Osteoblast (primary cell): ENCODE data around the gene FBXW10. TPM values are rescaled to one million over a fixed set of nuclear protein-coding genes. Genes with fewer than 3 reads are reported as not detected.
A peak's percentile ranks its signal among the peaks of the same experiment; 100 is the strongest.
"Not testable (repeated sequence)": the region's sequence is repeated elsewhere in the genome, so short reads cannot be mapped to it uniquely, and the experiment has no call there.

Experiments
- DNase-seq: peaks from one replicate; pipeline ENCODE4 v3.0.0; 2011; ENCODE audit warnings: low spot score, mixed read lengths; ENCODE audit not compliant: insufficient read length; ENCODE audit errors: missing footprints
- H2AFZ ChIP-seq: 2 replicates; pipeline ENCODE4 v1.6.0; 2011; ENCODE audit warnings: mild to moderate bottlenecking, low read length
- H3K27ac ChIP-seq: 2 replicates; pipeline ENCODE4 v1.5.1; 2011; ENCODE audit warnings: mild to moderate bottlenecking, low read depth, low read length, moderate library complexity
- H3K27me3 ChIP-seq: 2 replicates; pipeline ENCODE4 v1.6.0; 2012; ENCODE audit warnings: mild to moderate bottlenecking, control low read depth, inconsistent platforms, low read length, moderate library complexity; ENCODE audit not compliant: insufficient read depth
- H3K36me3 ChIP-seq: 2 replicates; pipeline ENCODE4 v1.5.1; 2011; ENCODE audit warnings: mild to moderate bottlenecking, low read length, control low read depth, moderate library complexity; ENCODE audit not compliant: insufficient read depth
- H3K4me1 ChIP-seq: 2 replicates; pipeline ENCODE4 v1.5.1; 2011; ENCODE audit warnings: mild to moderate bottlenecking, low read length, control low read depth, moderate library complexity; ENCODE audit not compliant: insufficient read depth
- H3K4me2 ChIP-seq: 2 replicates; pipeline ENCODE4 v1.6.0; 2011; ENCODE audit warnings: mild to moderate bottlenecking, low read length; ENCODE audit not compliant: insufficient read depth
- H3K4me3 ChIP-seq: fragments of 200-600 bp; sonication (generic); 3 replicates; pipeline ENCODE4 v1.5.1; 2012; ENCODE audit warnings: mild to moderate bottlenecking, low read length, inconsistent platforms; ENCODE audit not compliant: insufficient read depth
- H3K79me2 ChIP-seq: 2 replicates; pipeline ENCODE4 v1.6.0; 2012; ENCODE audit warnings: mild to moderate bottlenecking, low read length, control low read depth, inconsistent platforms; ENCODE audit not compliant: insufficient read depth
- H3K9me3 ChIP-seq: 2 replicates; pipeline ENCODE4 v1.5.1; 2011; ENCODE audit warnings: low read depth, low read length, control low read depth
- H4K20me1 ChIP-seq: 2 replicates; pipeline ENCODE4 v1.6.0; 2012; ENCODE audit warnings: mild to moderate bottlenecking, low read length, control low read depth; ENCODE audit not compliant: insufficient read depth
- total RNA-seq: library from RNA; depleted of rRNA; stranded (reverse); fragments of >200 nt; gene quantifications from 2 replicates; pipeline ENCODE4 v1.2.3, GENCODE V29; 2012

The FBXW10 gene, protein sequence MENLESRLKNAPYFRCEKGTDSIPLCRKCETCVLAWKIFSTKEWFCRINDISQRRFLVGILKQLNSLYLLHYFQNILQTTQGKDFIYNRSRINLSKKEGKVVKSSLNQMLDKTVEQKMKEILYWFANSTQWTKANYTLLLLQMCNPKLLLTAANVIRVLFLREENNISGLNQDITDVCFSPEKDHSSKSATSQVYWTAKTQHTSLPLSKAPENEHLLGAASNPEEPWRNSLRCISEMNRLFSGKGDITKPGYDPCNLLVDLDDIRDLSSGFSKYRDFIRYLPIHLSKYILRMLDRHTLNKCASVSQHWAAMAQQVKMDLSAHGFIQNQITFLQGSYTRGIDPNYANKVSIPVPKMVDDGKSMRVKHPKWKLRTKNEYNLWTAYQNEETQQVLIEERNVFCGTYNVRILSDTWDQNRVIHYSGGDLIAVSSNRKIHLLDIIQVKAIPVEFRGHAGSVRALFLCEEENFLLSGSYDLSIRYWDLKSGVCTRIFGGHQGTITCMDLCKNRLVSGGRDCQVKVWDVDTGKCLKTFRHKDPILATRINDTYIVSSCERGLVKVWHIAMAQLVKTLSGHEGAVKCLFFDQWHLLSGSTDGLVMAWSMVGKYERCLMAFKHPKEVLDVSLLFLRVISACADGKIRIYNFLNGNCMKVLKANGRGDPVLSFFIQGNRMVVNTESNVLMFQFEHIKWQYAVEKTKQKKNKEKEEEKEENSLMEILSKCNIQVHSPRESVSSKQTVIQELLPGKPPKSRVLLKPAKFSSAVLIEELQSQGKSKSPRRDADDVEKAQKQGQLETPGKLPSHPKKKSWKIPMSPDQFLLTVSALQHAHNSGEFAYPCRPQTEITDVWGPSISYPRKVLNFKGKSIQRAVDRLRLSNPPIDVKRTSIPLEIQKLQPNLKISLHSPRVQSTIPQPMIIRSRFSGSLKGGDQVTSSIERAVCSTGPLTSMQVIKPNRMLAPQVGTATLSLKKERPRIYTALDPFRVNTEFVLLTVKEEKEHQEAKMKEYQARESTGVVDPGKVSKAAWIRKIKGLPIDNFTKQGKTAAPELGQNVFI
- total RNA-seq, result under 0.01 TPM in 1 of 2 replicates, not detected in the other

DNA sequence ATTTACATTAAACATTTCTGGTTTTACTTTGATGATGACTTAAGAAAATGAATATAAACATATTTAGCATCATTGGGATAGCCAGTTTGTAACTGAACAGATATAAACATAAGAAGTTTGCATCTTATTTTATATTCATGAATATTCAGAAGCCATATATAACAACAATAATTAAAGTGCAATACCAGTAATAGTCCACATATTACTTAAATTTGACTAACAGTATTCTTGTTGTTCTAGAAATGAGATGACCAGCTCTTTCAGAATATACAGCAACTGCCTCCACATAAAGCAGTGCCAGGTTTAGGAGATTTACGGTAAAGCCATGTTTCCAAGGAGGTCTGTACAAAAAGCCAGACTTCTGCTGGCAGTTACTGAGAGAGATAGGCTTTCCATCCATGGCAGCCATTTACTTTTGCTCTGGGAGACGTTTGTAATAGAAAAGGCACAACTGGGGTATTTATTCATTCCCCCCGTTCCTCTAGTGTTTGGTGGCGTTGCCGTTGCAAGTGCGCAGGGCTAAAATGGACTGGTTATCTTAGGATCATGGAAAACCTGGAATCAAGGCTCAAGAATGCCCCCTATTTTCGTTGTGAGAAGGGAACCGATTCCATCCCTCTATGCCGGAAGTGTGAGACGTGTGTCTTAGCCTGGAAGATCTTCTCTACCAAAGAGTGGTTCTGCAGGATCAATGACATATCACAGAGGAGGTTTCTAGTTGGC lies at the start of gene FBXW10:
Gene FBXW10, plus strand, starts transcription at position 356 of the 723 bp plus-strand sequence. Its CDS starts 191 bp downstream, at position 547.
- Histone ChIP-seq H3K4me3 (peak within 1 kb of the TSS; percentile 51), H2AFZ (peak within 1 kb of the TSS; percentile 78), H3K4me2 (peak within 1 kb of the TSS; percentile 68)
- H3K9me3 ChIP-seq, H3K79me2 ChIP-seq, H4K20me1 ChIP-seq, H3K27me3 ChIP-seq, H3K36me3 ChIP-seq, H3K27ac ChIP-seq, DNase-seq, H3K4me1 ChIP-seq: not testable (repeated sequence)

DNA sequence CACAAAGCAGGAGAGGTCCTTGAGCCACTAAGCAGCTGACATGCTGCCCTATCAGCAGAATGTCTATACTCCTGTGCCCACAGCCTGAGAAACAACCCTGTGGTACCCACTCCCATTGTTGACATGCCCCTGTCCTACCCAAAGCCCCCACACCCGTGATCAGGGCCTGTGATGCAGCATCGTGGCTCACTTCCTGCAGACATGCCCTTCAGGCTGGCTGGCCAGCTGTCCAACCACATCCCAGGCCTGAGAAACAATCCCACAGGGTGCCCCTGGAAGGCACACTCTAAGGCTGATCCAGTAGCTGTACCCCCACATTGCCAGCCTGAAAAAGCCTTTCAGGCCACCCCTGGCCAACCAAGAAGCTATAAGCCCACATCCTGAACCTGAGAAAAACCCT lies 48.7 kb upstream of the FBXW10 start:
- H3K36me3 ChIP-seq, H3K27ac ChIP-seq, H4K20me1 ChIP-seq, H3K4me3 ChIP-seq, H2AFZ ChIP-seq, H3K79me2 ChIP-seq, H3K4me2 ChIP-seq, DNase-seq, H3K4me1 ChIP-seq, H3K9me3 ChIP-seq, H3K27me3 ChIP-seq: not testable (repeated sequence)

DNA sequence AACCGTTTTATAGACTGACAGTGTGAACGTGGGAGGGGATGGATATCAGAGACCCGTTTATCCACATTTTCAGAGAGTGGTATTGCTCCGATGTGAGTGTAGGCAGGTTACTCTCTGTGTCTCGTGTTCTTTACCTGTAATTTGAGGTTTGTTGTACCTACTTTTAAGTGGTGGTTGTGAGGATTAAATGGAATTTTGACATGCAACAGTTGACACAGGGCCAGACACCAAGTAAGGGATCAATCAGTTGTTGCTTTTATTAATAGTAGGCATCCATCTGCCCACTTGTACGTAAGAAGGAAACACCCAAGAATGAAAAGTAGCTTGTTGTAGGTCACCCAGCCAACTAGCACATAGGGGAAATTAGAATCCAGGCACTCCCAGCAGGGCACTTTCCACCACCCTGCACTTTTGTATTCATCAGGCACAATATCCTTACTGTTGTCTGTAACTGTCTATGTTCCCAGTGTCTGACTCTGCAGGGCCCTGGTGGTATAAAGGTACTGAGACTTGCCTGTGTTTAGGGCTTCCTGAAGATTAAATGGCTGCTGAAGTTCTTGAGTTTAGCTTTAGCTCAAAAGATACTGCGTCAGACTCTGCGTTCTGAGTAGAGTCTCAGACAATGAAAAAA lies 45.3 kb upstream of the FBXW10 start:
- peak overlapping the region; percentile 88 for H3K4me2 ChIP-seq
- not testable (repeated sequence) for DNase-seq

DNA sequence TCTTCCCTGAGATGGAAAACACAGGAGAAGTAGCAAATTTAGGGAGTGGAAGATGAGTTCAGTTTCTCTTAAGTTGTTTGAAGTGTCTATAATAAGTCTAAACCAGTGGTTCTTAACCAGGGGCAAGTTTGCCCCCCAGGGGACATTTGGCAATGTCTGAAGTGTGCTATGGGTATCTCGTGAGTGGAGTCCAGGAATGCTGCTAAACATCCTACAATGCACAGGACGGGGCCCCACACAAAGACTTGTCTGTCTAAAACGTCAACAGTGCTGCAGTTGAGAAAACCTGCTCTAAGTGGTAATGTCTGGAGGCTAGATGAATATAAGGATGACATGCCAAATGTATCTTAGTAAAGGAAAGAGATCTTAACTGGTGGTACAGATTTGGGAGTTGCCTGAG lies 37.9 kb upstream of the FBXW10 start:
- H4K20me1 ChIP-seq, DNase-seq, H2AFZ ChIP-seq, H3K4me1 ChIP-seq, H3K27ac ChIP-seq, H3K79me2 ChIP-seq, H3K4me3 ChIP-seq, H3K27me3 ChIP-seq, H3K36me3 ChIP-seq, H3K4me2 ChIP-seq, H3K9me3 ChIP-seq: not testable (repeated sequence)

More for the DNA sequence above, 45.3 kb upstream of the FBXW10 start:
- not testable (repeated sequence) for H3K79me2 ChIP-seq, H3K9me3 ChIP-seq, H3K27me3 ChIP-seq, H3K36me3 ChIP-seq, H3K27ac ChIP-seq, H4K20me1 ChIP-seq, H3K4me1 ChIP-seq
- Histone ChIP-seq H3K4me3 (peak overlapping the region; percentile 74), H2AFZ (peak overlapping the region; percentile 93)

DNA sequence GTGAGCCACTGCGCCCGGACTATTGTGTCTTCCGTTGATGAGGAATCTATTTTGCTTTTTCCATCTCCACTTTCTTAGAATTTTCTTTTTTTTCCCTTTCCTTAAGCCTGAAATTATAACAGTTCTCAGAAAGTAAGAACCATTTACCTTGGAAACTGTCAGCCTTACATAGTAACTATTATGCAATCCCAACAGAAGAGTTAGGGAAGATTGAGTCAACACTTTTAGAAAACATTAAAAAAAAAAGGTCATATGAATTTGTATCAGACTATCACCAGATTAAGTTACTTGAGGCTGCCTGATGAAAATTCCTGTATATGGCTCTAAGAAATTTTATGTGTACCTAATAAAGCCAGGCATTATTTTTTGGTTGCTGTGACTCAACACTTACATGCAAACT lies 35.6 kb upstream of the FBXW10 start:
- H3K27me3 ChIP-seq, H4K20me1 ChIP-seq, H3K9me3 ChIP-seq, H2AFZ ChIP-seq, H3K4me1 ChIP-seq, H3K79me2 ChIP-seq, H3K27ac ChIP-seq, H3K4me3 ChIP-seq, H3K4me2 ChIP-seq, H3K36me3 ChIP-seq, DNase-seq: not testable (repeated sequence)
